Loucy (cell line): Measurements from ENCODE around the gene PCDHGA4.

Source experiments
- H2AFZ ChIP-seq: fragments of 200-600 bp; sonication (generic); 2 replicates; pipeline ENCODE4 v1.6.0; 2016; ENCODE audit warnings: antibody characterized with exemption, mild to moderate bottlenecking, low read length, moderate library complexity
- H3F3A ChIP-seq: fragments of 200-600 bp; 2 replicates; pipeline ENCODE4 v1.6.0; 2016; ENCODE audit warnings: antibody characterized with exemption, low read depth, mild to moderate bottlenecking
- H3K27me3 ChIP-seq: fragments of 200-600 bp; sonication (generic); 2 replicates; pipeline ENCODE4 v1.6.1; 2014; ENCODE audit warnings: low read length, mild to moderate bottlenecking; ENCODE audit not compliant: insufficient read depth, poor library complexity, severe bottlenecking
- H3K36me3 ChIP-seq: fragments of 200-600 bp; sonication (generic); 2 replicates; pipeline ENCODE4 v1.6.1; 2016; ENCODE audit warnings: low read length; ENCODE audit not compliant: insufficient read depth
- H3K4me1 ChIP-seq: fragments of 200-600 bp; sonication (generic); 2 replicates; pipeline ENCODE4 v1.5.1; 2014; ENCODE audit warnings: low read length, mild to moderate bottlenecking; ENCODE audit not compliant: insufficient read depth, poor library complexity, severe bottlenecking
- H3K4me2 ChIP-seq: fragments of 200-600 bp; sonication (generic); 2 replicates; pipeline ENCODE4 v1.6.0; 2014; ENCODE audit warnings: antibody characterized with exemption, low read length, low read depth, mild to moderate bottlenecking; ENCODE audit not compliant: poor library complexity, severe bottlenecking
- H3K4me3 ChIP-seq: fragments of 200-600 bp; sonication (generic); 2 replicates; pipeline ENCODE4 v1.5.1; 2014; ENCODE audit warnings: low read length, mild to moderate bottlenecking, mixed read lengths; ENCODE audit not compliant: poor library complexity, severe bottlenecking
- H3K79me2 ChIP-seq: fragments of 200-600 bp; sonication (generic); 2 replicates; pipeline ENCODE4 v1.6.1; 2014; ENCODE audit warnings: low read length; ENCODE audit not compliant: insufficient read depth
- H3K9ac ChIP-seq: fragments of 200-600 bp; sonication (generic); 2 replicates; pipeline ENCODE4 v1.6.0; 2014; ENCODE audit warnings: mild to moderate bottlenecking, low read depth, low read length, moderate library complexity; ENCODE audit not compliant: poor library complexity, severe bottlenecking
- H3K9me2 ChIP-seq: fragments of 200-600 bp; sonication (generic); replicated peaks from 2 replicates; pipeline ENCODE4 v1.6.1; 2016; ENCODE audit warnings: low read depth, low read length, mixed read lengths
- H3K9me3 ChIP-seq: fragments of 200-600 bp; sonication (generic); 2 replicates; pipeline ENCODE4 v1.6.1; 2014; ENCODE audit warnings: mild to moderate bottlenecking, antibody characterized with exemption, low read length, low read depth; ENCODE audit not compliant: insufficient read depth
- H4K20me1 ChIP-seq: fragments of 200-600 bp; sonication (generic); 2 replicates; pipeline ENCODE4 v1.6.0; 2014; ENCODE audit warnings: antibody characterized with exemption, low read length, mild to moderate bottlenecking; ENCODE audit not compliant: insufficient read depth, poor library complexity, severe bottlenecking
- EZH2phosphoT487 ChIP-seq: fragments of 200-600 bp; IDR thresholded peaks from 2 replicates; pipeline ENCODE4 v1.6.1; 2018; ENCODE audit warnings: antibody characterized with exemption, mild to moderate bottlenecking, moderate library complexity, borderline replicate concordance
- TF ChIP-seq, protein P1 (sequence below): fragments of 200-600 bp; sonication (generic); conservative IDR thresholded peaks from 2 replicates; pipeline ENCODE4 v1.5.1; 2014; ENCODE audit warnings: mild to moderate bottlenecking, antibody characterized with exemption, low read length

The PCDHGA4 gene

GRCh38 chr5:141355641-141356040 is 820 bp downstream of the PCDHGA4 start:
- no peak for TF ChIP-seq EZH2phosphoT487
- TF ChIP-seq, protein P1, sequence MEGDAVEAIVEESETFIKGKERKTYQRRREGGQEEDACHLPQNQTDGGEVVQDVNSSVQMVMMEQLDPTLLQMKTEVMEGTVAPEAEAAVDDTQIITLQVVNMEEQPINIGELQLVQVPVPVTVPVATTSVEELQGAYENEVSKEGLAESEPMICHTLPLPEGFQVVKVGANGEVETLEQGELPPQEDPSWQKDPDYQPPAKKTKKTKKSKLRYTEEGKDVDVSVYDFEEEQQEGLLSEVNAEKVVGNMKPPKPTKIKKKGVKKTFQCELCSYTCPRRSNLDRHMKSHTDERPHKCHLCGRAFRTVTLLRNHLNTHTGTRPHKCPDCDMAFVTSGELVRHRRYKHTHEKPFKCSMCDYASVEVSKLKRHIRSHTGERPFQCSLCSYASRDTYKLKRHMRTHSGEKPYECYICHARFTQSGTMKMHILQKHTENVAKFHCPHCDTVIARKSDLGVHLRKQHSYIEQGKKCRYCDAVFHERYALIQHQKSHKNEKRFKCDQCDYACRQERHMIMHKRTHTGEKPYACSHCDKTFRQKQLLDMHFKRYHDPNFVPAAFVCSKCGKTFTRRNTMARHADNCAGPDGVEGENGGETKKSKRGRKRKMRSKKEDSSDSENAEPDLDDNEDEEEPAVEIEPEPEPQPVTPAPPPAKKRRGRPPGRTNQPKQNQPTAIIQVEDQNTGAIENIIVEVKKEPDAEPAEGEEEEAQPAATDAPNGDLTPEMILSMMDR, result no peak
- Histone ChIP-seq H3K4me1 (no peaks in the 10 kb centered on the region), H3K4me2 (no peak overlapping the region), H3K4me3 (no peak overlapping the region), H3F3A (no peaks in the 10 kb centered on the region), H4K20me1 (no peaks in the 10 kb centered on the region), H3K36me3 (no peaks in the 10 kb centered on the region), H2AFZ (no peak overlapping the region), H3K9me2 (no peaks in the 10 kb centered on the region), H3K27me3 (no peaks in the 10 kb centered on the region), H3K79me2 (no peaks in the 10 kb centered on the region), H3K9ac (no peak overlapping the region), H3K9me3 (no peaks in the 10 kb centered on the region)

GRCh38 chr5:141356133-141356532 is 1.3 kb downstream of the PCDHGA4 start:
- H3K79me2 ChIP-seq, result no peaks in the 10 kb centered on the region
- no peaks in the 10 kb centered on the region for H3K9me3 ChIP-seq
- H3F3A ChIP-seq, result no peaks in the 10 kb centered on the region
- H3K4me3 ChIP-seq, result no peak overlapping the region
- H4K20me1 ChIP-seq, result no peaks in the 10 kb centered on the region
- H3K4me1 ChIP-seq, result no peaks in the 10 kb centered on the region
- H3K9me2 ChIP-seq, result no peaks in the 10 kb centered on the region
- no peaks in the 10 kb centered on the region for H3K27me3 ChIP-seq
- no peak overlapping the region for H2AFZ ChIP-seq
- no peaks in the 10 kb centered on the region for H3K36me3 ChIP-seq
- no peak overlapping the region for H3K4me2 ChIP-seq
- H3K9ac ChIP-seq, result no peak overlapping the region
- TF ChIP-seq, protein P1, result no peak
- no peak for TF ChIP-seq EZH2phosphoT487

DNA sequence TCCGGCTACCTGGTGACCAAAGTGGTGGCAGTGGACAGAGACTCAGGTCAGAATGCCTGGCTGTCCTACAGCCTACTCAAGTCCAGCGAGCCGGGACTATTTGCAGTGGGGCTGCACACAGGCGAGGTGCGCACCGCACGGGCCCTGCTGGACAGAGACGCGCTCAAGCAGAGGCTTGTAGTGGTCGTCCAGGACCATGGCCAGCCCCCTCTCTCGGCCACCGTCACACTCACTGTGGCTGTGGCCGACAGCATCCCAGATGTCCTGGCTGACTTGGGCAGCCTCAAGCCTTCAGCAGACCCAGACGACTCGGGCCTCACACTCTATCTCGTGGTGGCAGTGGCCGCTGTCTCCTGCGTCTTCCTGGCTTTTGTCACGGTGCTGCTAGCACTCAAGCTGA is 2.1 kb downstream of the PCDHGA4 start:
- Histone ChIP-seq H3K9me3 (no peaks in the 10 kb centered on the region), H4K20me1 (no peaks in the 10 kb centered on the region), H3K4me2 (no peak overlapping the region), H3K36me3 (no peaks in the 10 kb centered on the region), H3K4me1 (no peaks in the 10 kb centered on the region), H3K4me3 (no peak overlapping the region), H3F3A (no peaks in the 10 kb centered on the region), H3K9me2 (no peaks in the 10 kb centered on the region), H3K9ac (no peak overlapping the region), H3K27me3 (no peaks in the 10 kb centered on the region), H3K79me2 (no peaks in the 10 kb centered on the region), H2AFZ (no peak overlapping the region)
- TF ChIP-seq, protein P1, result no peak
- no peak for TF ChIP-seq EZH2phosphoT487
